ENCODE measurements around the gene C11orf87.

The C11orf87 gene

DNA sequence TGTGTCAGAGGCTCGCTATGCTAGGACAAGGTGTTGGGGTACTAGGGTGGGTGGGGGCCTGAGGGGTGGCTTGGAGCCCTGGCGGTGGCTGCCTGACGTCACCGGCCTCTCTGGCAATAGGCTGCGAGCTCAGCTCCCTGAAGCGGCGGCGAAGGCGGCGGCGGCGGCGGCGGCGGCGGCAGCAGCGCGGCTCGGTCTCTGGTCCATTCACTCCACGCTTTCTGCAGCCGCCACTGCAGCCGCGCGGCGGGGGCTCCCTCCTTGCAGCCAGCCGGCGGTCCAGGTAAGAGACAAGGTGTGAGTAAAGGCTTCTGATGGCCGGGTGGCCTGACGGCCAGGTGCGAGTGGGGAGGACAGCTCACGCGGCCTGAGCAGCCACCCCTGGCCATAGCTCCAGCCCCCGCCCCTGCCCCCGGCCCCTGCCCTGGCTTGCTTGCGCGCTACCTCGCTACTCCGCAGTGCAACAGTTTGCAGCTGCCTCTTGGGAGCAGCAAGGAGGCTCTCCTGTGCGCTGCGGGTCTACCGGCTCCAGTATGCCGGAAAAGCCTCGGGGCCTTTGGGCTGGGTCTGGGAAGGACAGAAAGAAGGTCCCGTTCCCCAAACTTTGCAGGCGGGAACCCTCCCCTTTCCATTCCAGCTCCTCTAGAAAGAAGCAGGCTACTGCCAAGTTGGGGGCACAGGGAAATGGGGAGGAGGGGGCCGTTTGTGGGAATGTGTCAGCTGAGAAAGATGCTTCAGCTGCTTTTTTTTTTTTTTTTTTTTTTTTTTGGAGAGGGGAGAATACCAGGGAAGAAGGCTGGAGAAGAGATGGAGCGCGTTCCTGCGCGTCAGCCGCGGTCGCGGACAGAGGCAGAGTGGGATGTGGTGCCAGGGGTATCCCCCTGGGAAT lies at the start of gene C11orf87:
Gene C11orf87 (plus strand): TSS at position 210 of the 889 bp plus-strand sequence. CDS start 1,444 bp downstream, outside the sequence.
- no peak for DNase-seq (ENCODE audit: low spot score)

- no peak for DNase-seq (ENCODE audit: low spot score)
These were observed 48.0 kb upstream of the C11orf87 start for GRCh38 chr11:109374032-109374431.

DNA sequence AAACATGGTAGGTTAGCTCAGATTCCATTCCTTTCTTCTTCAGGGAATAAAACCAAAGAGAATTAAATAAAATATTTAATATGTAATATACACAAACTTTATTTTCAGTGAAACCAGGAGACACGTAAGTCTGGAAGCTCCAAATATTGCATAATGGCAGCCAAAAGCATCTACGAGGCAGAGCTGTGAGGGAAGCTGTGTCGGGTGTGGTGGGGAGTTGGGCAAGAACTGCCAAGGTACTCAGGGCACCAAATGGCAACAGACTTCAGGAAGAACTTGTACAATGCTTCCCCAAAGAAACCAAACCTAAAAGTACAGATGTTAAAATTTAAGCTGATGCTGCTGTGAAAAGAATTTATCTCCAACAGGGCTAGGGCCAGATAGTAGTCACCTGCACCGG lies 47.5 kb upstream of the C11orf87 start:
- no peak for DNase-seq (ENCODE audit: low spot score)

- no peak for DNase-seq (ENCODE audit: low spot score)
These were observed 44.8 kb upstream of the C11orf87 start for GRCh38 chr11:109377039-109377742.

- DNase-seq (ENCODE audit: low spot score) = no peak
These were observed 44.0 kb upstream of the C11orf87 start for GRCh38 chr11:109378034-109378433.

DNA sequence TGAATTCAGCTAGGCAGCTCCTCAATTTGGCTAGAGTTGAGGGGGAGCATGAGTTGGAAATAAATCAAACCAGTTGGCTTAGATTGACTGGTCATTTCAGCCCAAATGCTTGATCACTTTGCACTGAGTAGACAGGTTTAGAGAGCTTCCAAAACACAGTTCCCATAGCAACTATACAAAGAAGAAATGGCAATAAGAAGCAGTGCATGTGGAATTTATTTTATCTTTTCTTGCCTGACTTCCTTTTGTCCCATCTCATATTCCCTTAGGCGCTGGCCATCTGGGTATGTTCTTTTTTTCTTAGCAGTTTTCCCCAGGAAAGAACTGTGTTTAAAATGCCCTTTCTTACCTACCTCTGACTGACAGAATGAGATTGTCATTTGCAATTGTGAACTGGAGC lies 38.7 kb upstream of the C11orf87 start:
- no peak for DNase-seq (ENCODE audit: low spot score)

GRCh38 chr11:109384873-109385272 lies 37.1 kb upstream of the C11orf87 start:
- DNase-seq (ENCODE audit: low spot score) = no peak

DNA sequence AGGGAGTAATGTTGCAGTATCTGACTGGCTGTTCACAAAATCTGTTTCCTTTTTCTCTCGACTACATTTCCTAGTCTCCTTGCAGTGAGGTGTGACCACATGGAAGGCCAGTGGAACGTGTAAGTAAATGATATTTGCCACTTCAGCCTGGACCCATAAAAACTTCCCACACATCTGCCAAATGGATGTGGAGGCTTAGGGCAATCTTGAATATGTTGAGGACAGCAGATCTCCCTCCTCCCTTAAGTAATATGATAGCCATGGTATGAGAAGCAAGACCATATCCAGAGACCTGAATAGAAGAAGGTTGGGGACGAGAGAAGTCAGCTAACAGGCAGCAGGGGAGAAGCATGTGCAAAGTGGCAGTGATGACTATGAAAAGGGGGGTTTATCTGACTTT lies 33.0 kb upstream of the C11orf87 start:
- DNase-seq (ENCODE audit: low spot score) = no peak

- DNase-seq (ENCODE audit: low spot score) = no peak
These were observed 31.2 kb upstream of the C11orf87 start for GRCh38 chr11:109390752-109391151.

DNA sequence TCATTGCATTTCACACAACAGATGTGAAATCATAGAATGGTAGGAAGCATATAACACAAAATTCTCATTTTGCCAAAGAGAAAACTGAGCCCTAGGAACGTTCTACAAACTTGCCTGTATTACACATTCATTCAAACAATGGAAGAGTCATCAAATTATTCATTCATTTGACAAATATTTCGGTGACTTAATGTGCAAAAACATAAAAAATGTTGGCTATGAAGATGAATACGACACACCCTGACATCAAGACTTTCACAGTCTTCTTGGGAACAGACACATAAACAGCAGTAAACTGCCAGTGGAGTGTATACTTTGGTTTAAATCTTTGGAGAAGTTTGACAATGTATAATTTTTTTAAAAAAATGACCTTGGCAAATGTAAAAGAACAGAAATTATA lies 20.4 kb upstream of the C11orf87 start:
- DNase-seq (ENCODE audit: low spot score) = no peak

GRCh38 chr11:109405671-109406070 lies 16.3 kb upstream of the C11orf87 start:
- DNase-seq (ENCODE audit: low spot score) = no peak

DNA sequence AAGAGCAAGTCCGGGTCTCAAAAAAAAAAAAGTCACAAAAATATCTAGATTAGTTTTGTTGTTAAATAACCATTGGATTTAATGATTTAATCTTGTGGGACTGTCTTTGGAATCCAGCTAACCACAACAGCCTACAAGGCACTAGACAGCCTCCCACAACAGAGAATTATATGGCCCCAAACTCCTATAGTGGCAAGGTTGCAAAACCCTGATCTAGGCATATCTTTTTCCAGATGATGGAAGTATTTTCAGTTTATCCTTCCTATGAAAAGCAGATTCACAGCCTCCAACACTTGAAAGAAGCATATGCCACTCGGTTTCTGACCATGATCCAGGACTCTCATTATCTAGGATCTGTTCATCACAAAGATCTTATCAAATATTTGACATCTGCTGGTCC lies 5.4 kb upstream of the C11orf87 start:
- DNase-seq (ENCODE audit: low spot score) = no peak

DNA sequence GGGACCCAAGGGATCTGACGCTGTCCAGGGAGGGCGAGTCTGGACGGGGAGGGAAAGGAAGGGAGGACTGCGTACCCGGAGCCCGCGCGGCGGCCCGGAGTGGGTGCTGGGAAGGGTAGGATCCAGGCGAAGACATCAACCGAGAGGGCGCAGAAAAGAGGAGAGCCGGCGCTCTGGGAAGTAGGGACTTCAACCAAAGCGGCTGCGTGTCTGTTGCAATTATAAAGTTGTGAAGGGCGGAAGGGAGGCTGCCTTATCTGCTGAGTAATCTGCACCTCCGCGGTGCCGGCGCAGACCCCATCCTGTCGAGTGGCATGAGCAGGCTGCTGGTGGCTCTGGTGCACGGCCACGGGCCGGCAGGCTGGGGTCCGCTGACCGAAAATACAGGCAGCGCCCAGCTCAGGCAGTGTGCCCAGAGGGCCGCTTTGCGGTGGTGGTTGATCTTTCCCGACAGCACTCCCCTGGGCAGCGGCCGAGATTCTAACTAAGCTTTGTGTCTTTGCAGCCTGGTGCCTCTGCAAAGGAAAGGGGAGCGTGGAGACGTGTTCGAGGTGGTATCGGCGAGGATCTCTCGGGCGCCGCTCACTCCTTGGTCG lies 978 bp downstream of the C11orf87 start:
- DNase-seq (ENCODE audit: low spot score) = no peak

DNA sequence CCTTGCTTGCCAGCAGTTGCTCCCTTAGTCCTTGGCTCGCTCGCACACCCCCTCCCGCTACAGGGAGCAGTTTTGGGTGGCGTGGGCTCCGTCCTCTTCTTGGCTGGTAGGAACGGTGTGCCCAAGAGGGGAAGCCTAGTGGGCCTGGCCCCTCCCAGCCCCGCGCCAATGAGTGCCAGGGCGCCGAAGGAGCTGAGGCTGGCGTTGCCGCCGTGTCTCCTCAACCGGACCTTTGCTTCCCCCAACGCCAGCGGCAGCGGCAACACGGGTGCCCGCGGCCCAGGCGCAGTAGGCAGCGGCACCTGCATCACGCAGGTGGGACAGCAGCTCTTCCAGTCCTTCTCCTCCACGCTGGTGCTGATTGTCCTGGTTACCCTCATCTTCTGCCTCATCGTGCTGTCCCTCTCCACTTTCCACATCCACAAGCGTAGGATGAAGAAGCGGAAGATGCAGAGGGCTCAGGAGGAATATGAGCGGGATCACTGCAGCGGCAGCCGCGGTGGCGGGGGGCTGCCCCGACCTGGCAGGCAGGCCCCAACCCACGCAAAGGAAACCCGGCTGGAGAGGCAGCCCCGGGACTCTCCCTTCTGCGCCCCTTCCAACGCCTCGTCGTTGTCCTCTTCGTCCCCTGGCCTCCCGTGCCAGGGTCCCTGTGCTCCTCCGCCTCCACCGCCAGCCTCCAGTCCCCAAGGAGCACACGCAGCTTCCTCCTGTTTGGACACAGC lies 1.6 kb downstream of the C11orf87 start:
- no peak for DNase-seq (ENCODE audit: low spot score)

- DNase-seq (ENCODE audit: low spot score) = no peak
These were observed 2.9 kb downstream of the C11orf87 start for GRCh38 chr11:109424901-109425300.

- no peak for DNase-seq (ENCODE audit: low spot score)
These were observed 3.6 kb downstream of the C11orf87 start for GRCh38 chr11:109425554-109425953.

GRCh38 chr11:109426442-109427240 lies 4.7 kb downstream of the C11orf87 start:
- no peak for DNase-seq (ENCODE audit: low spot score)

DNA sequence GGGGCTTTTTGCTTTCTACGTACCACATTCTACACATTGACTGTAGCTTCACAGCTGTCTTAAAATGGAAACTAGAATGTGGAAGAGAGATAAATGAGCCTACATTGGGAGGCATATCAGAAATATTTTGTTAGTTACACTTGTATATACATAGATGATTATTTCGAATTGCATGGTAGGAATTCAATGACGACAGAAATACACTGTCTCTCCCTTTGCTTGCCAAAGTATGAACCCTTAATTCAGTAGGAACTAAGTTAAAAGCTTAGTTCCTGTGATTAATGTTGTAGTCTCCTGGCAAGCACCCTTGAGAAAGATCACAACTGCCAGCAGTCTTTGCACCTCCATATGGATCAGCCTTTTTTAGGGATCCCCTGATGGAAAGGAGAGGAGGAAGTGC lies 10.1 kb downstream of the C11orf87 start:
- DNase-seq (ENCODE audit: low spot score) = no peak

DNA sequence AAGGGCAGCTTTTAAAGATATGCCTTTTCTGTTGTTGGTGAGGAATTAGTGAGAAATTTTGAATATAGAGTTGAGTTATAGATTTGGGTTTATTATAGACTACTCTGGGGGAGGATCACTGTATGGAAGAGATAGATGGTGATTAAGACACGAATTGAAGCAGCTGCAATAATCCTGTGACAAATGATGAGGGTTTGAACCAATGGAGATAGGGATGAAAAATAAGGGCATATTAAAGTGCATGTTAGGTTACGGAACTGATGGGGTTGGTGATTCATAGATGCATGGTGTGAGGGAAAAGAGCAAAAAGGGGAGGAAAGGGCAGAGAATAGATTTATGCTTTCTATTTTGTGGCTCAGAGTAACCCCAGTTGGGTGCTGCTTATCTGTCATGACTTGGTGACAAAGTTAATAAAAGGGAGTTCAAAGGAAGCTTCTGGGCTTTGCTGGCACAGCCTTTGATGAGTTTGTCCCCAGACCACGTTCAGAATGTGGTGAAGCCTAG lies 11.8 kb downstream of the C11orf87 start:
- no peak for DNase-seq (ENCODE audit: low spot score)

DNA sequence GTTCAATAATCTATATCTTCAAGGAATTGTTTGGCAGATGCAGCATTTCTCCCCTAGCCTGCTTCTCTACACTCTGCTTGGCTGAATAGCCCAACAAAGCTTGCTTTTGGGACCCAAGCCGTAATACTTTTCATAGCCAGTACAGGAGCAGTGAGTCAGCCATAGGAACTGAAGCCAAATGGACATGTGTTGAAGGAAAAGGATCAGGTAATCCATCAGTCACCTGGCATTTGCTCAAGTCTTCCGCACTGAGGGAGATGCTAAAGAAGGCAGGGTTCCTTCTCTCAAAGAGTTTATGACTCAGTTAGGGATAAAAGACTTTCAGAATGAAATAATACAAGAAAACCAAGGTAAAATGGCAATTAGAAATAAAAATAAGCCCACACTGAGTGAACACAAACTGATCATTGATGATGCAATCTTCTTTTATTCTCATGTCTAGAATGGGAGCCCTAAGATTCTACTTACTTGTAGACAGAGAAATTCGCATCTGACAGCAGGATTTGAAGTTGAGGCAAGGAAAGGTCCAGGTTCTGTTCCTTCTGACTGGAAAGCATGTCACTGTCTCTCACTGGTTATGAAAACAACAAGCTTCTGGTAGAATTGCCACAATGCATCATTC lies 13.2 kb downstream of the C11orf87 start:
- DNase-seq (ENCODE audit: low spot score) = no peak

DNA sequence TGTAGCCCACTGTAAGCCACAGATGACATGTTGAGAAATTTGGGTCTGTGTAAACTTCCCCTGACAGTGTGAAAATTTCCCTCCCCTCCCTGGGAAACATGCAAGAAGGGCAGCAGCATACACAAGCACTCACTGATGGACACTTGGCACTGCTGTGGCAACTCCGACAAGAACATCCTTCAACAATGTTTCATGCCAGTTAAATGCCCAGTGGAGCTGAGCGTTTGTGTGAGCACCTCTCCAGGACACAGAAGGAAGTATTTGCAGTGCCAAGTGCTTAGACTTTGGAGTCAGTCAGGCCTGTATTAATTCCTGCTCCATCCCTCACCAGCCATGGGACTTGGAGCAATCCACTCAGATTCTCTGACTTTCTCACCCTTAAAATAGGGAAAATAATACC lies 17.7 kb downstream of the C11orf87 start:
- DNase-seq (ENCODE audit: low spot score) = no peak

Data from hematopoietic multipotent progenitor cell treated with erythropoietin and hydrocortisone succinate and interleukin-3 and kit ligand, for 17 days (in vitro differentiated cells).